ENCODE measurements around the gene DKC1.

- TF ChIP-seq CTCF (IDR thresholded peaks at IDR 0.05; ENCODE audit: low read depth, low read length) (no peak), EZH2phosphoT487 (IDR thresholded peaks at IDR 0.05; ENCODE audit: low read depth) (no peak)
These were observed 41.7 kb downstream of the DKC1 start for GRCh38 chrX:154804261-154804956.

Data from OCI-LY3 (cell line).